ENCODE data around the gene PPARGC1A. TPM values are rescaled to one million over a fixed set of nuclear protein-coding genes. Genes with fewer than 3 reads are reported as not detected.

PPARGC1A gene
- polyA plus RNA-seq, 2 donors, result 0.49 to 0.55 TPM

DNA sequence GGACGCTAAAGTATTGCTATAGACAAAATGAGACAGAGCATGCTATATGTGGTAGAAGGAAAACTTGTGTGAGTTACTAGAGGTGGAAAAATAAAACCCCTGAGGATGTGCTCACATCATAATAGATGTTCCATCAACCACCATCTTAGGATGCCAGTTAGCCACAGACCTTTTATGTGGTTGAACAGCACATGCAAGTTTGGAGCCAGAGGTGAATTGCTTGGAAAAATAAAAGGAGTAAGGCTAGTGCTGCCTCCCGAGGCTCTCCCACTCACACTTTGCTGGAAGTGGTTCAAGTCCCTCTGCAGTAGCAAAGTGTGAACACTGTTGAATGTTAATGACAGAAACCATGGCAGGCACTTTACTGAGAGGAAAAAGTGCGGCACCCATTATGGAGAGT lies 39.4 kb upstream of the PPARGC1A start:
- WGBS, 2 donors, result 81 to 82% methylated on average over 3 of the region's 3 CpGs
- no peak overlapping the region for H3K27ac ChIP-seq (ENCODE audit: low read depth in 2 of 2, low read length in 1 of 2)
- H3K27me3 ChIP-seq (ENCODE audit: control insufficient read depth in 1 of 2, insufficient read depth in 2 of 2, low read length in 2 of 2), result no peaks in the 10 kb centered on the region
- H3K36me3 ChIP-seq (ENCODE audit: control insufficient read depth in 2 of 2, insufficient read depth in 2 of 2, low read length in 1 of 2), result no peaks in the 10 kb centered on the region
- H3K9me3 ChIP-seq (ENCODE audit: control insufficient read depth in 2 of 2, insufficient read depth in 1 of 2, low read depth in 1 of 2, low read length in 1 of 2), result no peaks in the 10 kb centered on the region
- peaks cover 3% of the 10 kb centered on the region in 2 donors for H3K4me1 ChIP-seq (ENCODE audit: control insufficient read depth in 2 of 2, insufficient read depth in 2 of 2, low read length in 1 of 2)
- H3K4me3 ChIP-seq (ENCODE audit: low read depth in 1 of 2, low read length in 2 of 2), result no peak overlapping the region

GRCh38 chr4:23924556-23924955 lies 34.7 kb upstream of the PPARGC1A start:
- H3K36me3 ChIP-seq (ENCODE audit: control insufficient read depth in 2 of 2, insufficient read depth in 2 of 2, low read length in 1 of 2), result no peaks in the 10 kb centered on the region
- no peak overlapping the region for H3K4me3 ChIP-seq (ENCODE audit: low read depth in 1 of 2, low read length in 2 of 2)
- H3K4me1 ChIP-seq (ENCODE audit: control insufficient read depth in 2 of 2, insufficient read depth in 2 of 2, low read length in 1 of 2), result no peaks in the 10 kb centered on the region
- 52 to 72% methylated on average over 4 of the region's 4 CpGs for WGBS, 2 donors
- no peaks in the 10 kb centered on the region for H3K27me3 ChIP-seq (ENCODE audit: control insufficient read depth in 1 of 2, insufficient read depth in 2 of 2, low read length in 2 of 2)
- H3K27ac ChIP-seq (ENCODE audit: low read depth in 2 of 2, low read length in 1 of 2), result no peak overlapping the region
- H3K9me3 ChIP-seq (ENCODE audit: control insufficient read depth in 2 of 2, insufficient read depth in 1 of 2, low read depth in 1 of 2, low read length in 1 of 2), result no peaks in the 10 kb centered on the region

- no peak overlapping the region for H3K4me3 ChIP-seq (ENCODE audit: low read depth in 1 of 2, low read length in 2 of 2)
- H3K4me1 ChIP-seq (ENCODE audit: control insufficient read depth in 2 of 2, insufficient read depth in 2 of 2, low read length in 1 of 2), result no peaks in the 10 kb centered on the region
- no peaks in the 10 kb centered on the region for H3K27me3 ChIP-seq (ENCODE audit: control insufficient read depth in 1 of 2, insufficient read depth in 2 of 2, low read length in 2 of 2)
- H3K36me3 ChIP-seq (ENCODE audit: control insufficient read depth in 2 of 2, insufficient read depth in 2 of 2, low read length in 1 of 2), result no peaks in the 10 kb centered on the region
- no peak overlapping the region for H3K27ac ChIP-seq (ENCODE audit: low read depth in 2 of 2, low read length in 1 of 2)
- H3K9me3 ChIP-seq (ENCODE audit: control insufficient read depth in 2 of 2, insufficient read depth in 1 of 2, low read depth in 1 of 2, low read length in 1 of 2), result no peaks in the 10 kb centered on the region
These were observed 34.0 kb upstream of the PPARGC1A start for GRCh38 chr4:23923840-23924239.

DNA sequence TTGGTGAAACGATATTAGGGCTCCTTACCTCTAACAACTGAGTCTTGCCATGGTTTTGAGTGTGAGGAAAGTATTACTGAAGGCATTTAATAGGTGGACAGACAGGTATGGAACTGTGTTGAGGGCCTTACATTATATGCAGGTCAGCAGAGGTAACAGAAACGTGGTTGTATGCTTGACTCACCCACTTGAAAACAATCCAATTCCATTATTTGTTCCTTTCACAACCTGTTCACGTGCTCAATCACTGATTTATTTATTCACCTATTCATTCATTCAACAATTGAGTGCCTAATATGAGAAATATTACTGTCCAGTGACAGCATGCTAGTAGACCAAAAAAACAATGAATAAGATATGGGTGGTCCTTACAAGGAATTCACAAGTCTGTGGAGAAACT lies 33.3 kb upstream of the PPARGC1A start:
- WGBS, 2 donors, result 40 to 43% methylated on average over 3 of the region's 3 CpGs
- H3K27ac ChIP-seq (ENCODE audit: low read depth in 2 of 2, low read length in 1 of 2), result no peak overlapping the region
- H3K36me3 ChIP-seq (ENCODE audit: control insufficient read depth in 2 of 2, insufficient read depth in 2 of 2, low read length in 1 of 2), result no peaks in the 10 kb centered on the region
- no peaks in the 10 kb centered on the region for H3K4me1 ChIP-seq (ENCODE audit: control insufficient read depth in 2 of 2, insufficient read depth in 2 of 2, low read length in 1 of 2)
- no peaks in the 10 kb centered on the region for H3K27me3 ChIP-seq (ENCODE audit: control insufficient read depth in 1 of 2, insufficient read depth in 2 of 2, low read length in 2 of 2)
- H3K4me3 ChIP-seq (ENCODE audit: low read depth in 1 of 2, low read length in 2 of 2), result no peak overlapping the region
- no peaks in the 10 kb centered on the region for H3K9me3 ChIP-seq (ENCODE audit: control insufficient read depth in 2 of 2, insufficient read depth in 1 of 2, low read depth in 1 of 2, low read length in 1 of 2)

- Histone ChIP-seq H3K27me3 (ENCODE audit: control insufficient read depth in 1 of 2, insufficient read depth in 2 of 2, low read length in 2 of 2) (no peaks in the 10 kb centered on the region), H3K4me1 (ENCODE audit: control insufficient read depth in 2 of 2, insufficient read depth in 2 of 2, low read length in 1 of 2) (no peaks in the 10 kb centered on the region), H3K27ac (ENCODE audit: low read depth in 2 of 2, low read length in 1 of 2) (no peak overlapping the region), H3K9me3 (ENCODE audit: control insufficient read depth in 2 of 2, insufficient read depth in 1 of 2, low read depth in 1 of 2, low read length in 1 of 2) (no peaks in the 10 kb centered on the region), H3K4me3 (ENCODE audit: low read depth in 1 of 2, low read length in 2 of 2) (no peak overlapping the region), H3K36me3 (ENCODE audit: control insufficient read depth in 2 of 2, insufficient read depth in 2 of 2, low read length in 1 of 2) (no peaks in the 10 kb centered on the region)
- WGBS, 2 donors, result 81 to 92% methylated on average over 8 of the region's 8 CpGs
These were observed 32.8 kb upstream of the PPARGC1A start for GRCh38 chr4:23922541-23923111.

- H3K4me3 ChIP-seq (ENCODE audit: low read depth in 1 of 2, low read length in 2 of 2), result no peak overlapping the region
- no peaks in the 10 kb centered on the region for H3K36me3 ChIP-seq (ENCODE audit: control insufficient read depth in 2 of 2, insufficient read depth in 2 of 2, low read length in 1 of 2)
- H3K4me1 ChIP-seq (ENCODE audit: control insufficient read depth in 2 of 2, insufficient read depth in 2 of 2, low read length in 1 of 2), result no peaks in the 10 kb centered on the region
- H3K27me3 ChIP-seq (ENCODE audit: control insufficient read depth in 1 of 2, insufficient read depth in 2 of 2, low read length in 2 of 2), result no peaks in the 10 kb centered on the region
- H3K9me3 ChIP-seq (ENCODE audit: control insufficient read depth in 2 of 2, insufficient read depth in 1 of 2, low read depth in 1 of 2, low read length in 1 of 2), result no peaks in the 10 kb centered on the region
- 95 to 96% methylated on average over 2 of the region's 2 CpGs for WGBS, 2 donors
- H3K27ac ChIP-seq (ENCODE audit: low read depth in 2 of 2, low read length in 1 of 2), result no peak overlapping the region
These were observed 32.2 kb upstream of the PPARGC1A start for GRCh38 chr4:23922013-23922412.

DNA sequence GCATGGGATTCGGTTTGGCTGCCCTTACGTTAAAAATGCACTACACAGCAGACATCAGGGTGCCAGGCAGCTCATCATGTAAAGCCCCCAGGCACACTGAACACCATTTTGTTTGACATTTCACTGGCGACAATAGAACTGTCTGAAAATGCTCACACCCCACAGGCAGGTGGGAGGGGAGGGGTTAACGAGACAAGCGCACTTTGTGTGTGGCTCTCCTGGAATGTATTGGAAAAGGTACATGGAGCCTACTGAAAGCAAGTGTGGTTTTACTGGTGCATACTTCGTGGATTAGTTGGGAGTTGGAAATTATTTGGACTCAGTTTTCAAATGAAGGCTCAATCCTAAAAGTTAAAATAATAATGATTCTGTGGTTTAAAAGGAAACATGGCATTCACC lies 31.6 kb upstream of the PPARGC1A start:
- H3K9me3 ChIP-seq (ENCODE audit: control insufficient read depth in 2 of 2, insufficient read depth in 1 of 2, low read depth in 1 of 2, low read length in 1 of 2), result no peaks in the 10 kb centered on the region
- H3K27ac ChIP-seq (ENCODE audit: low read depth in 2 of 2, low read length in 1 of 2), result no peak overlapping the region
- no peaks in the 10 kb centered on the region for H3K27me3 ChIP-seq (ENCODE audit: control insufficient read depth in 1 of 2, insufficient read depth in 2 of 2, low read length in 2 of 2)
- H3K4me1 ChIP-seq (ENCODE audit: control insufficient read depth in 2 of 2, insufficient read depth in 2 of 2, low read length in 1 of 2), result no peaks in the 10 kb centered on the region
- H3K36me3 ChIP-seq (ENCODE audit: control insufficient read depth in 2 of 2, insufficient read depth in 2 of 2, low read length in 1 of 2), result no peaks in the 10 kb centered on the region
- WGBS, 2 donors, result 48 to 55% methylated on average over 6 of the region's 6 CpGs
- no peak overlapping the region for H3K4me3 ChIP-seq (ENCODE audit: low read depth in 1 of 2, low read length in 2 of 2)

DNA sequence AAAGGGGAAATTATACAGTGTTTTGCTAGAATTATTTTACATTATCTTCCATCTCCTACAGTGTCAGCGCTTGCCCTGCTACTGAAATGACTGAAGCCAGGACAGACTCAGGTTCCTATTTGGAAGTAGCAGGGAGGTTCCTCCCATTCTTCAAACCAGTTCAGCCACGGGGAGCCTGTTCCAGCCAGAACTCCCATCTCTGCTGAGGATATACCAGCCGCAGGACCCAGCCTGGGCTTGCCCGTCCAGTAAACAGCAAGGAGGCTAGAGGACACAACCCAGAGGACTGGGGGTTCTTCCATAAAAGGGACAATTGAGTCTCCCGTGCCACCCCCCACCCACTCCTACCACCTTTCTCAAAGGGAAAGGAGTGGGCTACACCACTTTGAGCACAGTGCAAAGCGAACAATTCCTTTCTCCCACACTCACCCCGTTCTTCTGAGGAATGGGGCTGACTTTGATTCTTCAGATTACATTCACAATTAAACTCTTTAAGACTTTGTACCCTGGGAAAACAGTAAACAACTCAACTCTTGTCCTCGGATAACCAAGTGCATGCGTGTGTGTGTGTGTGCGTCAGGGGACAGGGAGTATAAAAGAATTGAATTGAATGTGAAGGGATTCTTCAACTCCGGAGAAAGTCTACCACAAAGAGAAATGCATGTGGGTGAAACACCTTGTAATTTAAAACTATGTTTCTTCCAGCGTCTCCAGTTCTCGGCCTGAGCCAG lies 31.0 kb upstream of the PPARGC1A start:
- H3K9me3 ChIP-seq (ENCODE audit: control insufficient read depth in 2 of 2, insufficient read depth in 1 of 2, low read depth in 1 of 2, low read length in 1 of 2), result no peaks in the 10 kb centered on the region
- H3K27me3 ChIP-seq (ENCODE audit: control insufficient read depth in 1 of 2, insufficient read depth in 2 of 2, low read length in 2 of 2), result no peaks in the 10 kb centered on the region
- no peak overlapping the region for H3K27ac ChIP-seq (ENCODE audit: low read depth in 2 of 2, low read length in 1 of 2)
- no peaks in the 10 kb centered on the region for H3K4me1 ChIP-seq (ENCODE audit: control insufficient read depth in 2 of 2, insufficient read depth in 2 of 2, low read length in 1 of 2)
- 50 to 51% methylated on average over 13 of the region's 13 CpGs for WGBS, 2 donors
- H3K4me3 ChIP-seq (ENCODE audit: low read depth in 1 of 2, low read length in 2 of 2), result no peak overlapping the region
- H3K36me3 ChIP-seq (ENCODE audit: control insufficient read depth in 2 of 2, insufficient read depth in 2 of 2, low read length in 1 of 2), result no peaks in the 10 kb centered on the region

GRCh38 chr4:23920296-23920695 lies 30.4 kb upstream of the PPARGC1A start:
- no peaks in the 10 kb centered on the region for H3K4me1 ChIP-seq (ENCODE audit: control insufficient read depth in 2 of 2, insufficient read depth in 2 of 2, low read length in 1 of 2)
- no peaks in the 10 kb centered on the region for H3K9me3 ChIP-seq (ENCODE audit: control insufficient read depth in 2 of 2, insufficient read depth in 1 of 2, low read depth in 1 of 2, low read length in 1 of 2)
- H3K4me3 ChIP-seq (ENCODE audit: low read depth in 1 of 2, low read length in 2 of 2), result no peak overlapping the region
- no peaks in the 10 kb centered on the region for H3K27me3 ChIP-seq (ENCODE audit: control insufficient read depth in 1 of 2, insufficient read depth in 2 of 2, low read length in 2 of 2)
- no peak overlapping the region for H3K27ac ChIP-seq (ENCODE audit: low read depth in 2 of 2, low read length in 1 of 2)
- H3K36me3 ChIP-seq (ENCODE audit: control insufficient read depth in 2 of 2, insufficient read depth in 2 of 2, low read length in 1 of 2), result no peaks in the 10 kb centered on the region

- H3K27me3 ChIP-seq (ENCODE audit: control insufficient read depth in 1 of 2, insufficient read depth in 2 of 2, low read length in 2 of 2), result no peaks in the 10 kb centered on the region
- no peaks in the 10 kb centered on the region for H3K4me1 ChIP-seq (ENCODE audit: control insufficient read depth in 2 of 2, insufficient read depth in 2 of 2, low read length in 1 of 2)
- no peak overlapping the region for H3K4me3 ChIP-seq (ENCODE audit: low read depth in 1 of 2, low read length in 2 of 2)
- H3K36me3 ChIP-seq (ENCODE audit: control insufficient read depth in 2 of 2, insufficient read depth in 2 of 2, low read length in 1 of 2), result no peaks in the 10 kb centered on the region
- H3K9me3 ChIP-seq (ENCODE audit: control insufficient read depth in 2 of 2, insufficient read depth in 1 of 2, low read depth in 1 of 2, low read length in 1 of 2), result no peaks in the 10 kb centered on the region
- 80 to 81% methylated on average over 2 of the region's 2 CpGs for WGBS, 2 donors
- H3K27ac ChIP-seq (ENCODE audit: low read depth in 2 of 2, low read length in 1 of 2), result no peak overlapping the region
These were observed 26.4 kb upstream of the PPARGC1A start for GRCh38 chr4:23916282-23916681.

Data from esophagus (tissue), 2 donors.